HFFc6 (cell line): ENCODE results near the gene MAD1L1. TPM values are rescaled to one million over a fixed set of nuclear protein-coding genes. Genes with fewer than 3 reads are reported as not detected.

Source experiments
- DNase-seq: peaks from one replicate; pipeline ENCODE4 v3.0.0-alpha.2; 2018
- H3K27ac Mint-ChIP-seq: 2 replicates; pipeline ENCODE4 v1.8.0; 2020; ENCODE audit warnings: mild to moderate bottlenecking, mixed read lengths
- H3K27me3 Mint-ChIP-seq: 2 replicates; pipeline ENCODE4 v1.8.0; 2021; ENCODE audit warnings: mild to moderate bottlenecking, moderate library complexity, mixed read lengths; ENCODE audit not compliant: insufficient read depth
- H3K36me3 Mint-ChIP-seq: 2 replicates; pipeline ENCODE4 v1.8.0; 2021; ENCODE audit warnings: low read depth, mixed read lengths
- H3K4me1 Mint-ChIP-seq: 2 replicates; pipeline ENCODE4 v1.8.0; 2020; ENCODE audit warnings: low read depth, mixed read lengths
- H3K4me3 Mint-ChIP-seq: 2 replicates; pipeline ENCODE4 v1.8.0; 2020; ENCODE audit warnings: mild to moderate bottlenecking, moderate library complexity, mixed read lengths
- H3K9me3 Mint-ChIP-seq: 2 replicates; pipeline ENCODE4 v1.8.0; 2020; ENCODE audit warnings: mild to moderate bottlenecking, mixed read lengths
- total RNA-seq, 6 experiments: library from RNA; stranded (reverse); fragmentation: NEBNext Ultra II Directional; extraction: Animal tissue kit (Norgen Biotek cat#: 25700); gene quantifications; 2 replicates in 1 of 6; 3 replicates in 5 of 6; pipeline ENCODE4 v1.2.3, GENCODE V29; 2021
- TF ChIP-seq, protein P1 (sequence below): fragments of 200-600 bp; sonication (generic); IDR thresholded peaks from 2 replicates; pipeline ENCODE4 v1.5.0; 2021; ENCODE audit warnings: antibody characterized with exemption, mild to moderate bottlenecking

The MAD1L1 gene
- total RNA-seq, 6 experiments from 2014 or later = 34.6 to 44.8 (median 40.2) TPM

DNA sequence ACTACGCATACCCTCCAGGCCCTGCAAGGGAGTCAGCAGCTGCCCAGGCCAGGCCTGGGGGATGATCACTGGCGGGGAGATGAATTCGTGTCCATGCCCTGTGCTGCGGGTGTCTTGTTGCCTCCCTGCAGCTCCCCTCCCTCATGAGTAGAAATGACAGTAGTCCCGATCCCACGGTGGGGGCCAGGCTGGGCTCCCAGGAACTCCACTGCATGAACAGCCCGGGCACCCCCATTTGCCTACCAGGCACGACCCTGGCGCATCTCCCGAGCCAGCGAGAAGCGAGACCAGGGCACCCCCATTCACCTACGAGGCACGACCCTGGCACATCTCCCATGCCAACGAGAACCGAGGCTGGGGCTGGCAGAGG, 316.2 kb downstream of the MAD1L1 start:
- Mint-ChIP-seq H3K4me1 (peaks cover 34% of the 10 kb centered on the region), H3K27me3 (peaks cover 3% of the 10 kb centered on the region), H3K27ac (no peak overlapping the region), H3K36me3 (no peaks in the 10 kb centered on the region), H3K9me3 (no peaks in the 10 kb centered on the region), H3K4me3 (no peak overlapping the region)
- DNase-seq = no peak
- TF ChIP-seq, protein P1, sequence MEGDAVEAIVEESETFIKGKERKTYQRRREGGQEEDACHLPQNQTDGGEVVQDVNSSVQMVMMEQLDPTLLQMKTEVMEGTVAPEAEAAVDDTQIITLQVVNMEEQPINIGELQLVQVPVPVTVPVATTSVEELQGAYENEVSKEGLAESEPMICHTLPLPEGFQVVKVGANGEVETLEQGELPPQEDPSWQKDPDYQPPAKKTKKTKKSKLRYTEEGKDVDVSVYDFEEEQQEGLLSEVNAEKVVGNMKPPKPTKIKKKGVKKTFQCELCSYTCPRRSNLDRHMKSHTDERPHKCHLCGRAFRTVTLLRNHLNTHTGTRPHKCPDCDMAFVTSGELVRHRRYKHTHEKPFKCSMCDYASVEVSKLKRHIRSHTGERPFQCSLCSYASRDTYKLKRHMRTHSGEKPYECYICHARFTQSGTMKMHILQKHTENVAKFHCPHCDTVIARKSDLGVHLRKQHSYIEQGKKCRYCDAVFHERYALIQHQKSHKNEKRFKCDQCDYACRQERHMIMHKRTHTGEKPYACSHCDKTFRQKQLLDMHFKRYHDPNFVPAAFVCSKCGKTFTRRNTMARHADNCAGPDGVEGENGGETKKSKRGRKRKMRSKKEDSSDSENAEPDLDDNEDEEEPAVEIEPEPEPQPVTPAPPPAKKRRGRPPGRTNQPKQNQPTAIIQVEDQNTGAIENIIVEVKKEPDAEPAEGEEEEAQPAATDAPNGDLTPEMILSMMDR = no peak

DNA sequence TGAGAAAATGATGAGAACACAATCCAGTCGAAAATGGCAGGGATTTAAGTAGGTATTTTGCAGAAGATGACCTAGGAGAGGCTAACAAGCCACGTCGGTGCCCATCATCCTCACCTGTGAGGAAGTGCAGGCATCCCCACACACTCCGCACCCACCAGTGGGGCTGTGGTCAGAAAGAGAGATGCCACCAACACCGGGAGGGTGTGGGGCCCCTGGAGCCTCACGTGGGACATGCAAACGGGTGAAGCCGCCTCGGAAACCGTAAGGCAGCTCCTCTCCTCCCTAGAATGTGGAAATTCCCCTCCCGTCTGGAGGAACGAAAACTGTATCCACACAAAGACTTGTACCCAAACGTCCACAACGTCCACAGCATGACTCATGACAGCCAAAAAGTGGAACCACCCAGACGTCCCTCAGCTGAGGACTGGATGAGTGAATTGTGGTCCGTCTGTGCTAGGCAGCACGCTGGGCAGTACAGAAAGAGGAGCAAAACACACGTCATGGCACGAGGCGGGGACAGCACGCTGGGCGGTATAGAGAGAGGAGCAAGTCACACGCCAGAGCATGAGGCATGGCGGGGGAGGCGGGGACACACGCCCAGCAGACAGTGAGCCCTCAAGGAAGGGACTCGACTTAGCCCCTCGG, 316.7 kb downstream of the MAD1L1 start:
- TF ChIP-seq, protein P1 = no peak
- DNase-seq = no peak
- Mint-ChIP-seq H3K4me3 (no peak overlapping the region; the same call in 1 of the 2 replicates), H3K9me3 (no peaks in the 10 kb centered on the region), H3K4me1 (peaks cover 31% of the 10 kb centered on the region), H3K36me3 (no peaks in the 10 kb centered on the region), H3K27me3 (peaks cover 3% of the 10 kb centered on the region), H3K27ac (no peak overlapping the region)

DNA sequence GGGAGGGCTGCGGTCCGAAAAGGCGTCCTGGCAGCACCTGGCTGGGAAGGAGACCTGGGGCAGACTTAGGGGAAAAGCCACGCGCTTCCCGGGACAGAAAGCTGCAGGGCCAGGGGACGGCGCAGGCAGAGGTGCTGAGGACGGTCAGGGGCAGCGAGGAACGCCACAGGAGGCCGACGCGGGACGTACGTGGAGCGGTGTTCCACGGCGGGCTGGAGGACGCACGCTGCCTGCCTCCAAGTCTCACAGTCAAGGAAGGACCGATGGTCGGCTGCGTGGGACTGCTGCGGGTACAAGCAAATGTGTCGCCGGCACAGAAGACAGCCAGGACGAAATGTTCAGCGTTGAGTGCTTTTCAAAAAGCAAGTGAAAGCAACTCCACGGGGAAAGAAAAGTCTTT, 317.4 kb downstream of the MAD1L1 start:
- TF ChIP-seq, protein P1 = no peak
- H3K27ac Mint-ChIP-seq = no peak overlapping the region
- H3K4me1 Mint-ChIP-seq = peaks cover 26% of the 10 kb centered on the region
- no peaks in the 10 kb centered on the region; the same call in none of the 2 replicates for H3K27me3 Mint-ChIP-seq
- H3K4me3 Mint-ChIP-seq = no peak overlapping the region
- H3K36me3 Mint-ChIP-seq = no peaks in the 10 kb centered on the region
- no peak for DNase-seq
- H3K9me3 Mint-ChIP-seq = no peaks in the 10 kb centered on the region

DNA sequence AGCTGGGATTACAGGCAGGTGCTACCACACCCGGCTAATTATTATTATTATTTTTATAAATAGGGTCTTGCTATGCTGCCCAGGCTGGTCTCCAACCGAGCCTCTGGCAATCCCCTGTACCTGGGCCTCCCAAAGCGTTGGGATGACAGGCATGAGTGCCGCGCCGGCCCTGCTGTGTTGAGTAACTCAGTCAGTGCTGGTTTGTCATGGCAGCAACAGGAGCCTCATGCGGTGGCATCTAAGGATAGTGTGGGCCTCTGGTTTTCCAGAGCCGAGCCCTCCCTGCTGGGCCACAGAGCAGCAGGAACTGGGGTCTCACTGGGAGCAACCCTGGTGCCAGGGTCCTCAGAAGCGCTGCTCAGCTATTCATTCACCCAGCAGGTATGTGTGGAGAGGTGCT, 318.0 kb downstream of the MAD1L1 start:
- peaks cover 20% of the 10 kb centered on the region for H3K4me1 Mint-ChIP-seq
- no peak for DNase-seq
- H3K27ac Mint-ChIP-seq = no peak overlapping the region
- no peaks in the 10 kb centered on the region for H3K36me3 Mint-ChIP-seq
- no peak overlapping the region for H3K4me3 Mint-ChIP-seq
- H3K27me3 Mint-ChIP-seq = peaks cover 2% of the 10 kb centered on the region
- TF ChIP-seq, protein P1 = no peak
- no peaks in the 10 kb centered on the region for H3K9me3 Mint-ChIP-seq

DNA sequence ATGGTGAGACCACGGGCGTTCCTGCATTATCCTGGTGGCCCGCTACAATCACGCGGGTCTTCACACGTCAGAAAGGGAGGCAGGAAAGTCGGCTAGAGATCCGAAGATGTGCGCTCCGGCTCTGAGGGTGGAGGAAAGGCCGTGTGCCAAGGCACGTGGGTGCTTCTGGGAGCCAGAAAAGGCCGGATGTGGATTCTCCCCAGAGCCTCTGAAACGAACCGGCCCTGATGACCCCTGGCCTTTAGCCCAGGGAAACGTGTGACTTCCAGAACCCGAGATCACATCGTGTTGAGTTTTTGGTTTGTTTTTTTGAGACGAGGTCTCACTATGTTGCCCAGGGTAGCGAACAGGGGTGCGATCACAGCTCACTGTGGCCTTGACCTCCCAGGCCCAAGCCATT, 318.4 kb downstream of the MAD1L1 start:
- H3K27me3 Mint-ChIP-seq = peaks cover 2% of the 10 kb centered on the region
- H3K36me3 Mint-ChIP-seq = no peaks in the 10 kb centered on the region
- H3K27ac Mint-ChIP-seq = no peak overlapping the region
- TF ChIP-seq, protein P1 = no peak
- no peak for DNase-seq
- H3K4me1 Mint-ChIP-seq = peaks cover 16% of the 10 kb centered on the region
- H3K9me3 Mint-ChIP-seq = no peaks in the 10 kb centered on the region
- no peak overlapping the region for H3K4me3 Mint-ChIP-seq
